Mucosa of rectum (tissue), 2 donors: ENCODE results near the gene ATP2B2.

ENCODE experiments used
- H3K27ac ChIP-seq, 2 donors: one replicate each; pipeline ENCODE4 v1.7.0; 2013; ENCODE audit warnings: inconsistent platforms in 2 of 2, low read depth in 2 of 2, low read length in 2 of 2
- H3K27me3 ChIP-seq, 2 donors: one replicate each; pipeline ENCODE4 v1.7.0; 2013; ENCODE audit warnings: low read length in 2 of 2; ENCODE audit not compliant: control insufficient read depth in 2 of 2, insufficient read depth in 2 of 2
- H3K36me3 ChIP-seq, 2 donors: one replicate each; pipeline ENCODE4 v1.7.0; 2013; ENCODE audit warnings: low read length in 2 of 2; ENCODE audit not compliant: control insufficient read depth in 2 of 2, insufficient read depth in 2 of 2
- H3K4me1 ChIP-seq, 2 donors: one replicate each; pipeline ENCODE4 v1.7.0; 2013; ENCODE audit warnings: low read length in 2 of 2, mild to moderate bottlenecking in 1 of 2; ENCODE audit not compliant: control insufficient read depth in 2 of 2, insufficient read depth in 2 of 2
- H3K4me3 ChIP-seq, 2 donors: one replicate each; pipeline ENCODE4 v1.7.0; 2013; ENCODE audit warnings: low read length in 2 of 2
- H3K9ac ChIP-seq, 2 donors: one replicate each; pipeline ENCODE4 v1.7.0; 2013; ENCODE audit warnings: low read length in 2 of 2, low read depth in 1 of 2, mild to moderate bottlenecking in 1 of 2
- H3K9me3 ChIP-seq, 2 donors: one replicate each; pipeline ENCODE4 v1.7.0; 2013; ENCODE audit warnings: low read length in 2 of 2; ENCODE audit not compliant: control insufficient read depth in 2 of 2
- donor health status: healthy.
- donor health status: Normal muscosa, but diverticular disease.

Gene ATP2B2

GRCh38 chr3:10274601-10275000, 230.8 kb downstream of the ATP2B2 start:
- H3K36me3 ChIP-seq, result peaks cover 29 to 50% of the 10 kb centered on the region in 2 donors
- no peak overlapping the region for H3K27ac ChIP-seq
- no peak overlapping the region for H3K4me3 ChIP-seq

More at GRCh38 chr3:10274601-10275000, 230.8 kb downstream of the ATP2B2 start:
- H3K27me3 ChIP-seq, result no peaks in the 10 kb centered on the region
- H3K9ac ChIP-seq, result no peak overlapping the region
- H3K4me1 ChIP-seq, result peaks cover 0 to 7% of the 10 kb centered on the region in 2 donors
- H3K9me3 ChIP-seq, result no peaks in the 10 kb centered on the region
